K562 (cell line): ENCODE results near the gene WDR27. TPM values are rescaled to one million over a fixed set of nuclear protein-coding genes. Genes with fewer than 3 reads are reported as not detected.

Source experiments
- ATAC-seq: fragments of 200-7000 bp; cut with Tn5 transposase; 3 replicates; pipeline ENCODE4 v1.9.1; 2020; ENCODE audit warnings: moderate library complexity
- BruUV-seq: library from RNA; stranded (reverse); fragments of 400-500 nt; replicated peaks from 2 replicates; lab custom pipeline; 2021; lab: Mats Ljungman, UMichigan
- CTCF ChIA-PET: fragments of 300-600 bp; formaldehyde crosslinking; extraction: SDS; loops from one replicate; lab custom pipeline; 2021; ENCODE audit warnings: low intra/inter-chr PET ratio; lab: Yijun Ruan, JAX
- POLR2A ChIA-PET: fragments of 300-600, 350-650 bp; sonication (Branson Sonifier 250); formaldehyde crosslinking; extraction: SDS; loops from one replicate; lab custom pipeline; 2021; ENCODE audit warnings: antibody characterized with exemption, inconsistent platforms; lab: Yijun Ruan, JAX
- DNase-seq, 4 experiments: peaks; one replicate each; pipeline versions ENCODE4 v3.0.0 to v3.0.0-alpha.2; 2011 to 2018; ENCODE audit warnings: low spot score in 3 of 4, mixed read lengths in 3 of 4; ENCODE audit errors: extremely low read depth in 1 of 4
- FAIRE-seq: peaks from 2 replicates; lab custom pipeline; 2011; peaks lifted over from hg19 to GRCh38; lab: Jason Lieb, UNC
- H2AFZ ChIP-seq: 2 replicates; pipeline ENCODE4 v1.6.0; 2011; ENCODE audit warnings: low read depth, low read length, control low read depth, inconsistent platforms
- H3K27ac ChIP-seq: fragments of 200-600 bp; 3 replicates; pipeline ENCODE4 v1.8.0; 2011; ENCODE audit warnings: low read depth, mild to moderate bottlenecking, control low read depth, inconsistent platforms, low read length, moderate library complexity, mixed read lengths; ENCODE audit errors: extremely low read depth
- H3K27me3 ChIP-seq, 2 experiments: fragments of 300-600 bp in 1 of 2; 2 replicates in 1 of 2; 3 replicates in 1 of 2; pipeline versions ENCODE4 v1.6.0 to v1.8.0; 2011; ENCODE audit warnings: inconsistent platforms in 2 of 2, low read length in 2 of 2, mild to moderate bottlenecking in 1 of 2, mixed read lengths in 1 of 2, moderate library complexity in 1 of 2; ENCODE audit not compliant: control insufficient read depth in 2 of 2, insufficient read depth in 2 of 2
- H3K36me3 ChIP-seq: fragments of 300-600 bp; 3 replicates; pipeline ENCODE4 v1.8.0; 2011; ENCODE audit warnings: mild to moderate bottlenecking, low read length, inconsistent platforms; ENCODE audit not compliant: control insufficient read depth, insufficient read depth
- H3K4me1 ChIP-seq, 2 experiments: fragments of 200-600 bp in 1 of 2; replicated peaks in 1 of 2; 2 replicates in 1 of 2; 3 replicates in 1 of 2; pipeline versions ENCODE4 v1.5.1 to v1.8.0; 2011; ENCODE audit warnings: inconsistent platforms in 2 of 2, low read length in 2 of 2, mild to moderate bottlenecking in 1 of 2, mixed read lengths in 1 of 2, moderate library complexity in 1 of 2; ENCODE audit not compliant: control insufficient read depth in 2 of 2, insufficient read depth in 2 of 2
- H3K4me2 ChIP-seq: 2 replicates; pipeline ENCODE4 v1.6.1; 2011; ENCODE audit warnings: low read length, control low read depth, inconsistent platforms, mixed read lengths; ENCODE audit not compliant: insufficient read depth
- H3K4me3 ChIP-seq: fragments of 200-600 bp; sonication (generic), shearing (Covaris generic); 2 replicates; pipeline ENCODE4 v1.5.1; 2016; ENCODE audit warnings: control low read depth, inconsistent platforms
- H3K79me2 ChIP-seq: fragments of 200-600 bp; 3 replicates; pipeline ENCODE4 v1.8.0; 2011; ENCODE audit warnings: low read length, inconsistent platforms; ENCODE audit not compliant: control insufficient read depth, insufficient read depth
- H3K9ac ChIP-seq, 2 experiments: 2 replicates each; pipeline versions ENCODE4 v1.6.0 to v1.6.1; 2011; ENCODE audit warnings: low read depth in 2 of 2, low read length in 2 of 2, control low read depth in 1 of 2, inconsistent platforms in 1 of 2, mild to moderate bottlenecking in 1 of 2, mixed read lengths in 1 of 2; ENCODE audit not compliant: insufficient read depth in 1 of 2
- H3K9me1 ChIP-seq: one replicate; pipeline ENCODE4 v1.6.0; 2011; ENCODE audit warnings: inconsistent platforms, mild to moderate bottlenecking, low read length, moderate library complexity; ENCODE audit not compliant: control insufficient read depth, insufficient read depth
- H3K9me3 ChIP-seq: replicated peaks from 2 replicates; pipeline ENCODE4 v1.5.1; 2011; ENCODE audit warnings: low read depth, low read length, inconsistent platforms; ENCODE audit not compliant: control insufficient read depth, insufficient read depth
- H4K20me1 ChIP-seq: replicated peaks from 2 replicates; pipeline ENCODE4 v1.6.1; 2011; ENCODE audit warnings: low read length, inconsistent platforms, mixed read lengths; ENCODE audit not compliant: control insufficient read depth, insufficient read depth
- FIP1L1 ChIP-seq: fragments of 200-400 bp; formaldehyde crosslinking; IDR thresholded peaks from 2 replicates; pipeline ENCODE4 v1.6.1; 2018; ENCODE audit warnings: mild to moderate bottlenecking, low read depth, low read length; ENCODE audit not compliant: poor library complexity, severe bottlenecking
- GABPB2 ChIP-seq: fragments of 250-450 bp; sonication (Bioruptor Pico); conservative IDR thresholded peaks from 2 replicates; pipeline ENCODE4 v1.5.1; 2021; ENCODE audit warnings: mild to moderate bottlenecking
- HMG20A ChIP-seq: fragments of 450-650 bp; formaldehyde crosslinking; conservative IDR thresholded peaks from 2 replicates; pipeline ENCODE4 v1.4.0; 2020; ENCODE audit warnings: mild to moderate bottlenecking, mixed read lengths
- JUND ChIP-seq, 2 experiments: IDR thresholded peaks; 2 replicates in 1 of 2; 3 replicates in 1 of 2; pipeline ENCODE4 v1.6.1; 2011; ENCODE audit warnings: borderline replicate concordance in 2 of 2, low read depth in 2 of 2, low read length in 2 of 2, improper control_type of control experiment in 1 of 2, missing biosample characterization in 1 of 2, missing genetic modification characterization in 1 of 2, missing genetic modification reagents in 1 of 2
- MCM7 ChIP-seq, 2 experiments: fragments of 450-650 bp; IDR thresholded peaks; 2 replicates each; pipeline ENCODE4 v1.6.1; 2016 to 2018
- MED1 ChIP-seq: sonication (generic); formaldehyde crosslinking; IDR thresholded peaks from 2 replicates; pipeline ENCODE4 v1.8.1; 2023; ENCODE audit warnings: missing genetic modification reagents, borderline replicate concordance
- NR0B1 ChIP-seq: fragments of 450-650 bp; IDR thresholded peaks from one replicate; pipeline ENCODE4 v1.6.1; 2018; ENCODE audit warnings: mild to moderate bottlenecking, moderate library complexity; ENCODE audit not compliant: partially characterized antibody
- TBP ChIP-seq: optimal IDR thresholded peaks from 2 replicates; pipeline ENCODE3; 2011; ENCODE audit warnings: low read depth, low read length, improper control_type of control experiment
- TOE1 ChIP-seq, 2 experiments: fragments of 450-650 bp in 1 of 2; sonication (generic) in 1 of 2; formaldehyde crosslinking in 1 of 2; IDR thresholded peaks; 2 replicates each; pipeline versions ENCODE4 v1.7.1 to v1.8.0; 2016 to 2022; ENCODE audit warnings: borderline replicate concordance in 2 of 2, mild to moderate bottlenecking in 2 of 2, antibody characterized with exemption in 1 of 2, inconsistent platforms in 1 of 2, low read depth in 1 of 2, missing genetic modification reagents in 1 of 2, moderate library complexity in 1 of 2
- USF1 ChIP-seq: sonication (generic); formaldehyde crosslinking; IDR thresholded peaks from 2 replicates; pipeline ENCODE4 v1.9.0; 2022; ENCODE audit warnings: mild to moderate bottlenecking, missing genetic modification reagents
- ZFP30 ChIP-seq: fragments of 250-450 bp; sonication (Bioruptor Pico); IDR thresholded peaks from 2 replicates; pipeline ENCODE4 v1.8.0; 2022; ENCODE audit warnings: moderate library complexity, mild to moderate bottlenecking, inconsistent platforms, borderline replicate concordance
- ZNF407 ChIP-seq: fragments of 450-650 bp; IDR thresholded peaks from 2 replicates; pipeline ENCODE4 v1.6.1; 2016; ENCODE audit warnings: low read depth
- WGBS: fragments of 100-300 bp; shearing (Covaris generic); methylation state at CpG from one replicate; pipeline ENCODE4 v1.1.6; 2016; ENCODE audit warnings: low coverage, mixed read lengths; ENCODE audit not compliant: insufficient coverage; ENCODE audit errors: missing lambda C conversion rate; 5-methylcytosine and 5-hydroxymethylcytosine counted together
- in situ Hi-C: fragments of 300-500 bp; cut with MboI; formaldehyde crosslinking; loops from 4 replicates; pipeline ENCODE4 v1.15.0; 2018; ENCODE audit warnings: inconsistent platforms, mixed read lengths
- intact Hi-C: fragments of 100-400 bp; cut with micrococcal nuclease; formaldehyde crosslinking; loops from 2 replicates; pipeline ENCODE4 v1.14.2; 2022
- polyA plus RNA-seq, 8 experiments: library from polyadenylated mRNA; depleted of rRNA in 4 of 8; stranded (reverse) in 5 of 8; unstranded in 3 of 8; fragments of >200 nt; fragmentation: Nextera tagmentation in 2 of 8; fragmentation: Illumina TruSeq in 1 of 8; extraction: Ambion mirVana in 2 of 8; extraction: Trizol in 1 of 8; gene quantifications; 2 replicates each; pipeline versions ENCODE4 v1.2.1 to v1.2.3, GENCODE V29; 2011 to 2014; ENCODE audit warnings: inconsistent platforms in 1 of 8, missing spikeins in 1 of 8
- total RNA-seq, 7 experiments: library from RNA; depleted of rRNA in 6 of 7; stranded (reverse); fragments of >200 nt in 6 of 7; fragmentation: Illumina TruSeq in 2 of 7; extraction: Trizol in 2 of 7; gene quantifications; 2 replicates each; pipeline versions ENCODE4 v1.2.1 to v1.2.3, GENCODE V29; 2011 to 2021; ENCODE audit warnings: low replicate concordance in 1 of 7

WDR27 gene
- total and polyA plus RNA-seq, 9 of the 15 experiments (the other 6 are each of a cell fraction or from before 2014, with no cell fraction given), result 4.3 to 77.2 (median 22.7) TPM

- intact Hi-C loops (no loop called here), in situ Hi-C loops (no loop called here)
- Histone ChIP-seq H3K27me3 (no peaks in the 10 kb centered on the region), H3K27ac (no peak overlapping the region), H3K4me2 (no peak overlapping the region), H3K79me2 (no peaks in the 10 kb centered on the region), H2AFZ (no peak overlapping the region), H3K9me1 (peaks cover 4% of the 10 kb centered on the region), H3K4me3 (no peak overlapping the region), H3K4me1 (no peaks in the 10 kb centered on the region; a peak in 1 of 5 replicates), H3K9me3 (no peaks in the 10 kb centered on the region), H3K36me3 (peaks cover 70% of the 10 kb centered on the region), H4K20me1 (no peaks in the 10 kb centered on the region), H3K9ac (no peak overlapping the region; a peak in 1 of 4 replicates)
- WGBS, result 78% methylated on average over 7 of the region's 7 CpGs
- no peak for DNase-seq
- ATAC-seq, result no peak
- FAIRE-seq, result no peak
- ChIA-PET POLR2A (interaction anchor here (1.9 kb wide), 1 partner anchor 9 kb away, joined by 5 read pairs; no protein-coding TSS in a partner anchor), CTCF (no interaction called here)
- no TSS peak for BruUV-seq
- TF ChIP-seq MCM7 (IDR thresholded peaks at IDR 0.05) (no peak), NR0B1 (no peak), HMG20A (CRISPR knock-in tag) (no peak), FIP1L1 (no peak), TOE1 (IDR thresholded peaks at IDR 0.05; ENCODE audit: borderline replicate concordance) (no peak), TOE1 (CRISPR knock-in tag; IDR thresholded peaks at IDR 0.05; ENCODE audit: borderline replicate concordance, low read depth) (no peak), ZFP30 (CRISPR knock-in tag) (no peak), TBP (no peak), USF1 (CRISPR knock-in tag) (no peak), ZNF407 (no peak), GABPB2 (CRISPR knock-in tag) (no peak), JUND (IDR thresholded peaks at IDR 0.05; ENCODE audit: borderline replicate concordance, low read depth, low read length) (no peak), JUND (tag; IDR thresholded peaks at IDR 0.05; ENCODE audit: borderline replicate concordance, low read depth, low read length) (no peak), MED1 (CRISPR knock-in tag) (no peak)
These were observed 40.5 kb downstream of the WDR27 start for GRCh38 chr6:169661391-169661756.
